Measurements from ENCODE around the gene LUC7L. TPM values are rescaled to one million over a fixed set of nuclear protein-coding genes. Genes with fewer than 3 reads are reported as not detected.

The LUC7L gene
- polyA plus RNA-seq, 2 of the 4 experiments (the other 2 are of a cell fraction), result 51.6 to 67.6 TPM

DNA sequence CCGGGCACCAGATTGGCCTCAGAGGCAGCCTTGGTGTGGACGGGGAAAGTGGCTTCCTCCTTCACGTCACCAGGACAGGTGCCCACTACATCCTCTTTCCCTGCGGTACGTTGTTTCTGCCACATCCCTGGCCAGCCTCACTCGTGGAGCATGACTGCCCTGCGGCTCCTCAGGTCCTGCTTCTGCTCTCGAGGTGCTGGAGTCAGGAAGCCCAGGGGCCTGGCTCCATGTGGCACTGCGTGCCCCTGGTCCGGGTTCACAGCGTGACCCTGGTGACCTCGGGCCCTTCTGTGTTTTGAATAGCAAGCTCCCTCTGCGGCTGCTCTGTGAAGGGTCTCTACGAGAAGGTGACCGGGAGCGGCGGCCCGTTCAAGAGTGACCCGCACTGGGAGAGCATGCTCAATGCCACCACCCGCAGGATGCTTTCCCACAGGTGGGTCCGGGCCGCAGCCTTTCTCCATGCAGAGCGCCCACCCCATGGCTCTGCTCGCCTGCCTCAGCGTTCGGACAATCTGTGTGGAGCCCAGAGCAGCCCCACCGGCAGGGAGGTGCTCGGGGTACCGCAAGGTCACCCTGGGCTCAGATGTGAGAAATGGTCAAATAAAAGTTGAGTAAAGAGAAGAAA, 33.0 kb upstream of the LUC7L start:
- POLR2A ChIA-PET, result no interaction called here
- Histone ChIP-seq H3K27ac (no peak overlapping the region), H3K4me2 (no peak overlapping the region), H3K4me1 (no peaks in the 10 kb centered on the region), H3K4me3 (no peak overlapping the region), H3K9me3 (no peaks in the 10 kb centered on the region)
- WGBS (ENCODE audit: missing lambda C conversion rate), result 92% methylated on average over 21 of the region's 29 CpGs
- TF ChIP-seq, protein P1, sequence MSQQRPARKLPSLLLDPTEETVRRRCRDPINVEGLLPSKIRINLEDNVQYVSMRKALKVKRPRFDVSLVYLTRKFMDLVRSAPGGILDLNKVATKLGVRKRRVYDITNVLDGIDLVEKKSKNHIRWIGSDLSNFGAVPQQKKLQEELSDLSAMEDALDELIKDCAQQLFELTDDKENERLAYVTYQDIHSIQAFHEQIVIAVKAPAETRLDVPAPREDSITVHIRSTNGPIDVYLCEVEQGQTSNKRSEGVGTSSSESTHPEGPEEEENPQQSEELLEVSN (IDR thresholded peaks at IDR 0.05; ENCODE audit: borderline replicate concordance, low read depth), result no peak
- TF ChIP-seq HDAC2 (IDR thresholded peaks at IDR 0.05), result no peak
- no peak for TF ChIP-seq SMC3 (IDR thresholded peaks at IDR 0.05)
- TF ChIP-seq, protein P2, sequence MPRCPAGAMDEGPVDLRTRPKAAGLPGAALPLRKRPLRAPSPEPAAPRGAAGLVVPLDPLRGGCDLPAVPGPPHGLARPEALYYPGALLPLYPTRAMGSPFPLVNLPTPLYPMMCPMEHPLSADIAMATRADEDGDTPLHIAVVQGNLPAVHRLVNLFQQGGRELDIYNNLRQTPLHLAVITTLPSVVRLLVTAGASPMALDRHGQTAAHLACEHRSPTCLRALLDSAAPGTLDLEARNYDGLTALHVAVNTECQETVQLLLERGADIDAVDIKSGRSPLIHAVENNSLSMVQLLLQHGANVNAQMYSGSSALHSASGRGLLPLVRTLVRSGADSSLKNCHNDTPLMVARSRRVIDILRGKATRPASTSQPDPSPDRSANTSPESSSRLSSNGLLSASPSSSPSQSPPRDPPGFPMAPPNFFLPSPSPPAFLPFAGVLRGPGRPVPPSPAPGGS (IDR thresholded peaks at IDR 0.05), result no peak
- no peak for TF ChIP-seq GATA3 (IDR thresholded peaks at IDR 0.05; ENCODE audit: borderline replicate concordance)
- TF ChIP-seq, protein P3, sequence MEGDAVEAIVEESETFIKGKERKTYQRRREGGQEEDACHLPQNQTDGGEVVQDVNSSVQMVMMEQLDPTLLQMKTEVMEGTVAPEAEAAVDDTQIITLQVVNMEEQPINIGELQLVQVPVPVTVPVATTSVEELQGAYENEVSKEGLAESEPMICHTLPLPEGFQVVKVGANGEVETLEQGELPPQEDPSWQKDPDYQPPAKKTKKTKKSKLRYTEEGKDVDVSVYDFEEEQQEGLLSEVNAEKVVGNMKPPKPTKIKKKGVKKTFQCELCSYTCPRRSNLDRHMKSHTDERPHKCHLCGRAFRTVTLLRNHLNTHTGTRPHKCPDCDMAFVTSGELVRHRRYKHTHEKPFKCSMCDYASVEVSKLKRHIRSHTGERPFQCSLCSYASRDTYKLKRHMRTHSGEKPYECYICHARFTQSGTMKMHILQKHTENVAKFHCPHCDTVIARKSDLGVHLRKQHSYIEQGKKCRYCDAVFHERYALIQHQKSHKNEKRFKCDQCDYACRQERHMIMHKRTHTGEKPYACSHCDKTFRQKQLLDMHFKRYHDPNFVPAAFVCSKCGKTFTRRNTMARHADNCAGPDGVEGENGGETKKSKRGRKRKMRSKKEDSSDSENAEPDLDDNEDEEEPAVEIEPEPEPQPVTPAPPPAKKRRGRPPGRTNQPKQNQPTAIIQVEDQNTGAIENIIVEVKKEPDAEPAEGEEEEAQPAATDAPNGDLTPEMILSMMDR (IDR thresholded peaks at IDR 0.05), result no peak
- TF ChIP-seq CHD2 (IDR thresholded peaks at IDR 0.05; ENCODE audit: low read length, partially characterized antibody), result no peak
- TF ChIP-seq EP300 (IDR thresholded peaks at IDR 0.05), result no peak
- no peak for TF ChIP-seq EHMT2 (IDR thresholded peaks at IDR 0.05; ENCODE audit: low read depth)
- no peak for TF ChIP-seq MAFK (IDR thresholded peaks at IDR 0.05; ENCODE audit: partially characterized antibody)
- TF ChIP-seq NFE2L2 (conservative IDR thresholded peaks at IDR 0.05; ENCODE audit: low read length), result no peak
- no peak for TF ChIP-seq CBX8 (IDR thresholded peaks at IDR 0.05)
- TF ChIP-seq RARB (CRISPR knock-in tag; IDR thresholded peaks at IDR 0.05), result no peak
- TF ChIP-seq, protein P4, sequence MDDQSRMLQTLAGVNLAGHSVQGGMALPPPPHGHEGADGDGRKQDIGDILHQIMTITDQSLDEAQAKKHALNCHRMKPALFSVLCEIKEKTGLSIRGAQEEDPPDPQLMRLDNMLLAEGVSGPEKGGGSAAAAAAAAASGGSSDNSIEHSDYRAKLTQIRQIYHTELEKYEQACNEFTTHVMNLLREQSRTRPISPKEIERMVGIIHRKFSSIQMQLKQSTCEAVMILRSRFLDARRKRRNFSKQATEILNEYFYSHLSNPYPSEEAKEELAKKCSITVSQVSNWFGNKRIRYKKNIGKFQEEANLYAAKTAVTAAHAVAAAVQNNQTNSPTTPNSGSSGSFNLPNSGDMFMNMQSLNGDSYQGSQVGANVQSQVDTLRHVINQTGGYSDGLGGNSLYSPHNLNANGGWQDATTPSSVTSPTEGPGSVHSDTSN (IDR thresholded peaks at IDR 0.05), result no peak
- TF ChIP-seq ZC3H11A (IDR thresholded peaks at IDR 0.05), result no peak
- no peak for TF ChIP-seq ESRRA (IDR thresholded peaks at IDR 0.05; ENCODE audit: borderline replicate concordance, low read length)
- ATAC-seq, result no peak
- CTCF ChIA-PET, result no interaction called here
- FAIRE-seq, result no peak
- DNase-seq (ENCODE audit: low read depth in 1 of 2, low spot score in 1 of 2), result no peak

DNA sequence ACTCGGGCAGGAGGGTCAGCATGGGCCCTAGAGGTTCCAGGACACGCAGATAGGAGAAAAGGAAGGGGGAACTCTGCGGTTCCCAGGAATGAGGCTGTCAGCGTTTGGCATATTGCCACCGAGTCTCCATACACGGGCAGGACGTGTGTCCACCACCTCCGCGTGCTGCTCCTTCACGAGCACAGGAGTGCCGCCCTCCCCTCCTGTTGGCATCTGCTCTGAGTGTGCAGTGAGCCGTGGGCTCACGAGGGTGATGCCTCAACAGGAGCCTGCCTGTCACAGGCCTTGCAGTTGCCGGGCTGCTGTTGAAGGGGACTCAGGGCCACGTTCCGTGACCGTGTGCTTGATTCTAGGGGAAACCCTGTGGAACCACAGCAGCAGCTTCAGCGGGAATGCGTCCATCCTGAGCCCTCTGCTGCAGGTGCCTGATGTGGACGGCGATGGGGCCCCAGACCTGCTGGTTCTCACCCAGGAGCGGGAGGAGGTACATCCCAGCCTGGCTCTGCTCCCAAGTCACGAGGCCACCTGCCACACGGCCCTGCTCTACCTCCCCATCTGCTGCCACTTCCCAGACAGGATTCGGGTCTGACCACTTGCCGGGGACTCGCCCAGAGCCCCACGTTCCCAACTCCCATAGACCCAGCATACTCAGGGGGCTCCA, 31.9 kb upstream of the LUC7L start:
- POLR2A ChIA-PET, result no interaction called here
- no peak for DNase-seq (ENCODE audit: low read depth in 1 of 2, low spot score in 1 of 2)
- 85% methylated on average over 28 of the region's 28 CpGs for WGBS (ENCODE audit: missing lambda C conversion rate)
- no peak for ATAC-seq
- CTCF ChIA-PET, result no interaction called here
- H3K4me3 ChIP-seq, result no peak overlapping the region
- no peak overlapping the region for H3K4me2 ChIP-seq
- FAIRE-seq, result no peak
- no peak overlapping the region for H3K27ac ChIP-seq
- TF ChIP-seq, protein P5, sequence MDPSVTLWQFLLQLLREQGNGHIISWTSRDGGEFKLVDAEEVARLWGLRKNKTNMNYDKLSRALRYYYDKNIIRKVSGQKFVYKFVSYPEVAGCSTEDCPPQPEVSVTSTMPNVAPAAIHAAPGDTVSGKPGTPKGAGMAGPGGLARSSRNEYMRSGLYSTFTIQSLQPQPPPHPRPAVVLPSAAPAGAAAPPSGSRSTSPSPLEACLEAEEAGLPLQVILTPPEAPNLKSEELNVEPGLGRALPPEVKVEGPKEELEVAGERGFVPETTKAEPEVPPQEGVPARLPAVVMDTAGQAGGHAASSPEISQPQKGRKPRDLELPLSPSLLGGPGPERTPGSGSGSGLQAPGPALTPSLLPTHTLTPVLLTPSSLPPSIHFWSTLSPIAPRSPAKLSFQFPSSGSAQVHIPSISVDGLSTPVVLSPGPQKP (IDR thresholded peaks at IDR 0.05; ENCODE audit: low read depth, low read length), result no peak
- TF ChIP-seq POLR2A (IDR thresholded peaks at IDR 0.05; ENCODE audit: low read length), result no peak
- TF ChIP-seq RAD21 (conservative IDR thresholded peaks at IDR 0.05 in 1 of 2, IDR thresholded peaks at IDR 0.05 in 1 of 2), result no peak
- TF ChIP-seq, protein P6, sequence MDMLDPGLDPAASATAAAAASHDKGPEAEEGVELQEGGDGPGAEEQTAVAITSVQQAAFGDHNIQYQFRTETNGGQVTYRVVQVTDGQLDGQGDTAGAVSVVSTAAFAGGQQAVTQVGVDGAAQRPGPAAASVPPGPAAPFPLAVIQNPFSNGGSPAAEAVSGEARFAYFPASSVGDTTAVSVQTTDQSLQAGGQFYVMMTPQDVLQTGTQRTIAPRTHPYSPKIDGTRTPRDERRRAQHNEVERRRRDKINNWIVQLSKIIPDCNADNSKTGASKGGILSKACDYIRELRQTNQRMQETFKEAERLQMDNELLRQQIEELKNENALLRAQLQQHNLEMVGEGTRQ (IDR thresholded peaks at IDR 0.05), result no peak
- no peak for TF ChIP-seq EHF (CRISPR knock-in tag; IDR thresholded peaks at IDR 0.05)
- TF ChIP-seq CBX8 (IDR thresholded peaks at IDR 0.05), result no peak
- TF ChIP-seq FOSL2 (IDR thresholded peaks at IDR 0.05), result no peak
- no peak for TF ChIP-seq FOSL2 (CRISPR knock-in tag; IDR thresholded peaks at IDR 0.05)
- TF ChIP-seq, protein P7, sequence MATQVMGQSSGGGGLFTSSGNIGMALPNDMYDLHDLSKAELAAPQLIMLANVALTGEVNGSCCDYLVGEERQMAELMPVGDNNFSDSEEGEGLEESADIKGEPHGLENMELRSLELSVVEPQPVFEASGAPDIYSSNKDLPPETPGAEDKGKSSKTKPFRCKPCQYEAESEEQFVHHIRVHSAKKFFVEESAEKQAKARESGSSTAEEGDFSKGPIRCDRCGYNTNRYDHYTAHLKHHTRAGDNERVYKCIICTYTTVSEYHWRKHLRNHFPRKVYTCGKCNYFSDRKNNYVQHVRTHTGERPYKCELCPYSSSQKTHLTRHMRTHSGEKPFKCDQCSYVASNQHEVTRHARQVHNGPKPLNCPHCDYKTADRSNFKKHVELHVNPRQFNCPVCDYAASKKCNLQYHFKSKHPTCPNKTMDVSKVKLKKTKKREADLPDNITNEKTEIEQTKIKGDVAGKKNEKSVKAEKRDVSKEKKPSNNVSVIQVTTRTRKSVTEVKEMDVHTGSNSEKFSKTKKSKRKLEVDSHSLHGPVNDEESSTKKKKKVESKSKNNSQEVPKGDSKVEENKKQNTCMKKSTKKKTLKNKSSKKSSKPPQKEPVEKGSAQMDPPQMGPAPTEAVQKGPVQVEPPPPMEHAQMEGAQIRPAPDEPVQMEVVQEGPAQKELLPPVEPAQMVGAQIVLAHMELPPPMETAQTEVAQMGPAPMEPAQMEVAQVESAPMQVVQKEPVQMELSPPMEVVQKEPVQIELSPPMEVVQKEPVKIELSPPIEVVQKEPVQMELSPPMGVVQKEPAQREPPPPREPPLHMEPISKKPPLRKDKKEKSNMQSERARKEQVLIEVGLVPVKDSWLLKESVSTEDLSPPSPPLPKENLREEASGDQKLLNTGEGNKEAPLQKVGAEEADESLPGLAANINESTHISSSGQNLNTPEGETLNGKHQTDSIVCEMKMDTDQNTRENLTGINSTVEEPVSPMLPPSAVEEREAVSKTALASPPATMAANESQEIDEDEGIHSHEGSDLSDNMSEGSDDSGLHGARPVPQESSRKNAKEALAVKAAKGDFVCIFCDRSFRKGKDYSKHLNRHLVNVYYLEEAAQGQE (IDR thresholded peaks at IDR 0.05), result no peak
- no peak for TF ChIP-seq HOXA7 (CRISPR knock-in tag; IDR thresholded peaks at IDR 0.05)
- TF ChIP-seq NPAS2 (CRISPR knock-in tag; IDR thresholded peaks at IDR 0.05; ENCODE audit: borderline replicate concordance), result no peak
- no peak for TF ChIP-seq RFX5 (IDR thresholded peaks at IDR 0.05)
- no peaks in the 10 kb centered on the region for H3K9me3 ChIP-seq
- no peaks in the 10 kb centered on the region for H3K4me1 ChIP-seq
